ENCODE measurements around the gene TPST2. TPM values are rescaled to one million over a fixed set of nuclear protein-coding genes. Genes with fewer than 3 reads are reported as not detected.

The TPST2 gene
- total RNA-seq, 2 experiments from 2014 or later, result 7.2 to 7.4 TPM

DNA sequence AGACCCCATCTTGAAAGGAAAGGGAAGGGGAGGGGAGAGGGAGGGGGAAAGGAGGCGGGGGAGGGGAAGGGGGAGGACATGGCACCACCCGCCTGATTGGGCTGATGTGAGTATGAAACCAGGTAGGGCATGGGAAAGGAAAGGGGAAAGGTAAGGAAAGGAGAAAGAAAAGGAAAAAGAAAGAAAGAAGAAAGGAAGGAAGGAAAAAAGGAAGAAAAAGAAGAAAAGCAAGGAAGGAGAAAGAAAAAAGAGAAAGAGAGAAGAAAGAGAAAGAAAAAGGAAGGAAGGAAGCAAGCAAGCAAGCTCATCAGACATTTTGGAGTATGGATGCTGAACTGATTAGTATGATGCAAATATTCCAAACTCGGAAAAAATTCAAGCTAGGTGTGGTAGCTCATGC lies 41.6 kb downstream of the TPST2 start:
- no peaks in the 10 kb centered on the region for H3K27me3 Mint-ChIP-seq
- intact Hi-C loops (cut with DNase I, micrococcal nuclease), result no loop called here
- Histone ChIP-seq H3K9me3 (ENCODE audit: control insufficient read depth in 1 of 2, insufficient read depth in 1 of 2, low read length in 2 of 2) (no peaks in the 10 kb centered on the region), H3K27ac (ENCODE audit: low read depth in 1 of 2, low read length in 2 of 2) (no peak overlapping the region), H3K4me3 (ENCODE audit: low read length) (no peak overlapping the region), H3K36me3 (ENCODE audit: insufficient read depth, low read length) (peaks cover 8% of the 10 kb centered on the region), H3K4me1 (ENCODE audit: insufficient read depth, low read length) (peaks cover 15% of the 10 kb centered on the region), H3K27me3 (ENCODE audit: control insufficient read depth in 1 of 2, insufficient read depth in 2 of 2, low read length in 2 of 2) (no peaks in the 10 kb centered on the region)
- ChIA-PET POLR2A (no interaction called here), CTCF (no interaction called here)
- peaks cover 4% of the 10 kb centered on the region for H3K36me3 Mint-ChIP-seq (ENCODE audit: low read depth)
- TF ChIP-seq, protein P1, sequence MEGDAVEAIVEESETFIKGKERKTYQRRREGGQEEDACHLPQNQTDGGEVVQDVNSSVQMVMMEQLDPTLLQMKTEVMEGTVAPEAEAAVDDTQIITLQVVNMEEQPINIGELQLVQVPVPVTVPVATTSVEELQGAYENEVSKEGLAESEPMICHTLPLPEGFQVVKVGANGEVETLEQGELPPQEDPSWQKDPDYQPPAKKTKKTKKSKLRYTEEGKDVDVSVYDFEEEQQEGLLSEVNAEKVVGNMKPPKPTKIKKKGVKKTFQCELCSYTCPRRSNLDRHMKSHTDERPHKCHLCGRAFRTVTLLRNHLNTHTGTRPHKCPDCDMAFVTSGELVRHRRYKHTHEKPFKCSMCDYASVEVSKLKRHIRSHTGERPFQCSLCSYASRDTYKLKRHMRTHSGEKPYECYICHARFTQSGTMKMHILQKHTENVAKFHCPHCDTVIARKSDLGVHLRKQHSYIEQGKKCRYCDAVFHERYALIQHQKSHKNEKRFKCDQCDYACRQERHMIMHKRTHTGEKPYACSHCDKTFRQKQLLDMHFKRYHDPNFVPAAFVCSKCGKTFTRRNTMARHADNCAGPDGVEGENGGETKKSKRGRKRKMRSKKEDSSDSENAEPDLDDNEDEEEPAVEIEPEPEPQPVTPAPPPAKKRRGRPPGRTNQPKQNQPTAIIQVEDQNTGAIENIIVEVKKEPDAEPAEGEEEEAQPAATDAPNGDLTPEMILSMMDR (IDR thresholded peaks at IDR 0.05), result no peak
- no peak overlapping the region for H3K4me3 Mint-ChIP-seq
- H3K27ac Mint-ChIP-seq, result no peak overlapping the region
- DNase-seq (no peak), ATAC-seq (ENCODE audit: poor library complexity) (no peak)
- H3K4me1 Mint-ChIP-seq (ENCODE audit: low read depth), result peaks cover 10% of the 10 kb centered on the region
- H3K9me3 Mint-ChIP-seq, result no peaks in the 10 kb centered on the region

- no peaks in the 10 kb centered on the region for H3K27me3 Mint-ChIP-seq
- peaks cover 11% of the 10 kb centered on the region for H3K4me1 Mint-ChIP-seq (ENCODE audit: low read depth)
- TF ChIP-seq, protein P1 (IDR thresholded peaks at IDR 0.05), result no peak
- CTCF ChIA-PET, result no interaction called here
- H3K4me3 ChIP-seq (ENCODE audit: low read length), result no peak overlapping the region
- no peak overlapping the region for H3K27ac ChIP-seq (ENCODE audit: low read depth in 1 of 2, low read length in 2 of 2)
- H3K9me3 Mint-ChIP-seq, result no peaks in the 10 kb centered on the region
- POLR2A ChIA-PET, result no interaction called here
- ATAC-seq (ENCODE audit: poor library complexity) (no peak), DNase-seq (no peak)
- H3K4me3 Mint-ChIP-seq, result no peak overlapping the region
- H3K27ac Mint-ChIP-seq, result no peak overlapping the region
- peaks cover 6% of the 10 kb centered on the region for H3K36me3 Mint-ChIP-seq (ENCODE audit: low read depth)
- H3K9me3 ChIP-seq (ENCODE audit: control insufficient read depth in 1 of 2, insufficient read depth in 1 of 2, low read length in 2 of 2), result no peaks in the 10 kb centered on the region
- intact Hi-C loops (cut with DNase I, micrococcal nuclease), result no loop called here
- H3K27me3 ChIP-seq (ENCODE audit: control insufficient read depth in 1 of 2, insufficient read depth in 2 of 2, low read length in 2 of 2), result no peaks in the 10 kb centered on the region
- H3K36me3 ChIP-seq (ENCODE audit: insufficient read depth, low read length), result peaks cover 11% of the 10 kb centered on the region
- H3K4me1 ChIP-seq (ENCODE audit: insufficient read depth, low read length), result peaks cover 20% of the 10 kb centered on the region
Measured at GRCh38 chr22:26547837-26548236, 42.1 kb downstream of the TPST2 start.

DNA sequence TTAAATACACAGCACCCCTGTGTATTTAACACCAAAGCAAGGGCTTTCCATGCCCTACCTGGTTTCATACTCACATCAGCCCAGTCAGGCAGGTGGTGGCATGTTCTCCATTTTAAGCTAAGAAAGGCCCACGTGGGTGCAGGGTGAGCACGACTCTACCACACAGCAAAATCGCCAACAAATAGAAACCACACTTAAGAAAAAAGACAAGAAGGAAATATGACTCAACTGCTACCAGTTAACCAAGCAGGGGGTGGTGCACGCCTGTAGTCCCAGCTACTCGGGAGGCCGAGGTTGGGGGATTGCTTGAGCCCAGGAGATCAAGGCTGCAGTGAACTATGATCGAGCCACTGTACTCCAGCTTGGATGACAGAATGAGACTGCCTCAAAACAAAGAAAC lies 42.5 kb downstream of the TPST2 start:
- DNase-seq, result peak in 2 of 14 experiments; percentile 16 to 49
- TF ChIP-seq, protein P1 (IDR thresholded peaks at IDR 0.05), result no peak
- H3K4me3 Mint-ChIP-seq, result no peak overlapping the region

More for the DNA sequence above, 42.5 kb downstream of the TPST2 start:
- CTCF ChIA-PET, result interaction anchor here (0.5 kb wide), 1 partner anchor 30 kb away, joined by 3 read pairs; no protein-coding TSS in a partner anchor
- POLR2A ChIA-PET, result interaction anchor here (0.6 kb wide), 1 partner anchor 119 kb away, joined by 4 read pairs; no protein-coding TSS in a partner anchor
- Histone ChIP-seq H3K4me3 (ENCODE audit: low read length) (no peak overlapping the region), H3K36me3 (ENCODE audit: insufficient read depth, low read length) (peaks cover 15% of the 10 kb centered on the region), H3K9me3 (ENCODE audit: control insufficient read depth in 1 of 2, insufficient read depth in 1 of 2, low read length in 2 of 2) (no peaks in the 10 kb centered on the region), H3K4me1 (ENCODE audit: insufficient read depth, low read length) (peaks cover 24% of the 10 kb centered on the region), H3K27ac (ENCODE audit: low read depth in 1 of 2, low read length in 2 of 2) (no peak overlapping the region), H3K27me3 (ENCODE audit: control insufficient read depth in 1 of 2, insufficient read depth in 2 of 2, low read length in 2 of 2) (no peaks in the 10 kb centered on the region)
- Mint-ChIP-seq H3K9me3 (no peaks in the 10 kb centered on the region), H3K36me3 (ENCODE audit: low read depth) (peaks cover 10% of the 10 kb centered on the region), H3K27ac (no peak overlapping the region), H3K4me1 (ENCODE audit: low read depth) (peaks cover 15% of the 10 kb centered on the region), H3K27me3 (no peaks in the 10 kb centered on the region)
- intact Hi-C loops (cut with DNase I, micrococcal nuclease), result no loop called here
- no peak for ATAC-seq (ENCODE audit: poor library complexity)
